ENCODE measurements around the gene TTBK1.

TTBK1 gene

GRCh38 chr6:43242908-43243663, at the start of gene TTBK1:
Gene TTBK1 (plus strand): TSS chr6:43243481. CDS start chr6:43246661, 3,180 bp downstream.
- DNase-seq, result no peak

- DNase-seq, result no peak
Measured at GRCh38 chr6:43193929-43194328, 49.4 kb upstream of the TTBK1 start.

GRCh38 chr6:43196337-43196736, 46.9 kb upstream of the TTBK1 start:
- no peak for DNase-seq

- DNase-seq, result no peak
Measured at GRCh38 chr6:43199912-43200311, 43.4 kb upstream of the TTBK1 start.

GRCh38 chr6:43200541-43200940, 42.7 kb upstream of the TTBK1 start:
- DNase-seq, result no peak

- DNase-seq, result no peak
Measured at GRCh38 chr6:43202451-43202850, 40.8 kb upstream of the TTBK1 start.

DNA sequence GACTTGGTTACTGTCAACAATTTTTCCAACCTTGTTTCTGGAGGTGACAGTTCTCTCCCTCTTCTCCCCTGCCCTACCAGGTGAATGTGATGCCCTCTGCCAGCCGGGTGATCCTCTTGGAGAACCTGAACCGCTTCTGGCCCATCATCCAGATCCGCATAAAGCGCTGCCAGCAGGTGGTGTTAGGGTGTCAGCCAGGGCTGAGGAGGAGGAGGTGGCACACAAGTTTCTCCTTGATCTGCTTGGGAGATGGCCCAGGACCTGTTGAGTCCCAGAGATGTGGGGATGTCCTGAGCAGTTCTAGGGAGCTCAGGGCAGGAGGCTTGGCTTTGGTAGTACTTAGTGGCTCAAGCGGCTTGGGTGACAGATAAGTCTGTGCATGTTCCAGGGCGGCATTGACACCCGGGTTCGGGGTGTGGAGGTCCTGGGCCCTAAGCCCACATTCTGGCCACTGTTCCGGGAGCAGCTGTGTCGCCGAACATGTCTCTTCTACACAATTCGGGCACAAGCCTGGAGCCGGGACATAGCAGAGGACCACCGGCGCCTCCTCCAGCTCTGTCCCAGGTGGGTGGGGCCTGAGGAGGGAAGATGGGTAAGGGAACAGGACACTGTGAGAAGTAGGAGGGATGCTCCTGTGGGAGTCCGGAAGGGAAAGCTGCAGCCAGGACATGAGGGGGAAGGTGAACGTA, 40.1 kb upstream of the TTBK1 start:
- no peak for DNase-seq

DNA sequence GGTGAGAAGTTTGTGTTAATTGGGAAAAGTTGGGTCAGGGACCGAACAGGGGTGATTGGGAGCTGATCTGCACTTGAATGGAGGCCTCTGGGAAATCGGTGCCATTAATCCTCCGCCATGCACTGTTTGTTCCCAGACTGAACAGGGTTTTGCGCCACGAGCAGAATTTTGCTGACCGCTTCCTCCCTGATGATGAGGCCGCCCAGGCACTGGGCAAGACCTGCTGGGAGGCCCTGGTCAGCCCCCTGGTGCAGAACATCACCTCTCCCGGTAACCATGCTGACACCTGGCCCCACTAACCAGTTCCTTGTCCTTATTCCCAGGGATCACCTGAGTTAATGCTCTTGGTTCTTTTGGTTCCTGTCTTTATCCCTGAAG, 39.6 kb upstream of the TTBK1 start:
- DNase-seq, result no peak

- DNase-seq, result no peak
Measured at GRCh38 chr6:43204271-43205105, 38.8 kb upstream of the TTBK1 start.

- DNase-seq, result no peak
Measured at GRCh38 chr6:43205849-43206248, 37.4 kb upstream of the TTBK1 start.

DNA sequence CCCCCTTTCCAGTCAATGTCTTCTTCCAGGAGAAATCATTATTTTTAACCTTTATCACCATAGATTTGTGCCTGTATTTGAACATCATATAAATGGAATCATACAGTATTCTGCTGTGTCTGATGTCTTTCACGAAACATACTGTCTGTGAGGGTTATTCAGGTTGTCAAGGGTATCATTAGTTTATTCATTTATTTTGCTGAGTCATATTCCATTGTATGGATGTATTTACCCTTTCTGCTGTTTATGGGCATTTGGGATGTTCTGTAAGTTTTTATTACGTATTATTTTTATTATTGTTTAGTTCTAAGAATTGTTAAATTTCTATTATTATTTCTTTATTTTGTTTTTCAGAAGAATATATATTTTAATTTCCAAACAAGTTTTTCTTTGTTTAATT, 36.0 kb upstream of the TTBK1 start:
- no peak for DNase-seq

GRCh38 chr6:43211955-43212354, 31.3 kb upstream of the TTBK1 start:
- DNase-seq, result no peak

DNA sequence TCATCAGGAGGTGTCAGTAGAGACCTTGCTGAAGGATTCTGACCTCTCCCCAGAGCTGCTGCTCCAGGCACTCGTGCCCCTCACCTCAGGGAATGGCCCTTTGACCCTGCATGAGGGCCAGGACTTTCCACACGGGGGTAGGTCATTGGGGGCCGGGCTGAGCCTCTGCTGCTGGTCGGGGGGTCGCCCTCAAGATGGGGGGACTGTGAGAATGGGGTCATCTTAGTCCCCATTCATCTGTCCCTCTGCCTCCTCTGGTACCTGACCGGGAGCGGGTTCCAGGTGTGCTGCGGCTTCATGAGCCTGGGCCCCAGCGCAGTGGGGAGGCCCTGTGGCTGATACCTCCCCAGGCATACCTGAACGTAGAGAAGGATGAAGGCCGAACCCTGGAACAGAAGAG, 29.9 kb upstream of the TTBK1 start:
- no peak for DNase-seq

- no peak for DNase-seq
Measured at GRCh38 chr6:43215066-43215465, 28.2 kb upstream of the TTBK1 start.

DNA sequence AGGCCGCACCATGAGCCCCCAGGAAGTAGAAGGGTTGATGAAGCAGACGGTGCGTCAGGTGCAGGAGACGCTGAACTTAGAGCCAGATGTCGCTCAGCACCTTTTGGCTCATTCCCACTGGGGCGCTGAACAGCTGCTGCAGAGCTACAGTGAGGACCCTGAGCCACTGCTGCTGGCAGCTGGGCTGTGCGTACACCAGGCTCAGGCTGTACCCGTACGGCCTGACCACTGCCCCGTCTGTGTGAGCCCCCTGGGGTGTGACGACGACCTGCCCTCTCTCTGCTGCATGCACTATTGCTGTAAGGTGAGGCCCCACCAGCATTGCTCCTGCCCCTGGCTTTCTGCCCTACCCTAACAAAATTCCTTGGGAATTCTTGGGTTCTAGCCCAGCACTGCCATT, 27.1 kb upstream of the TTBK1 start:
- DNase-seq, result no peak

DNA sequence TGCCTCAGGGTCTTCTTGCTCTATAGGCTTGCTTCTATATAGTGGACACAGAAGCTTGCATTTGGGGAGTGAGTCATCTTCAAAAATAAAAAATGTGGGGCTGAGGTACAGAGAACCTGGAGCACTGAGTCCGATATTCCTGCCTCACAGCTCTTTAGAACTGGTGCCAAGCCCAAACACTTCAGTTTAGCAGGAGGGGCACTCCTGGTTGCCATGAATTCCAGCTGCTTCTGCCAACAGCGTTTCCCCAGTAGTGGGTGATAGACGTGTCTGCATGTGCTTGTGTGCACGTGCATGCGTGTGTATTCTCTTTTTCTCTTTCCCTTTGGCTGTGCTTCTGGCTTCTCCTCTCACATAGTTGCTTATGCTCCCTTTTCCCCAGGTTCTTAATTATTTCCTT, 25.9 kb upstream of the TTBK1 start:
- DNase-seq, result no peak

- no peak for DNase-seq
Measured at GRCh38 chr6:43219119-43219518, 24.2 kb upstream of the TTBK1 start.

DNA sequence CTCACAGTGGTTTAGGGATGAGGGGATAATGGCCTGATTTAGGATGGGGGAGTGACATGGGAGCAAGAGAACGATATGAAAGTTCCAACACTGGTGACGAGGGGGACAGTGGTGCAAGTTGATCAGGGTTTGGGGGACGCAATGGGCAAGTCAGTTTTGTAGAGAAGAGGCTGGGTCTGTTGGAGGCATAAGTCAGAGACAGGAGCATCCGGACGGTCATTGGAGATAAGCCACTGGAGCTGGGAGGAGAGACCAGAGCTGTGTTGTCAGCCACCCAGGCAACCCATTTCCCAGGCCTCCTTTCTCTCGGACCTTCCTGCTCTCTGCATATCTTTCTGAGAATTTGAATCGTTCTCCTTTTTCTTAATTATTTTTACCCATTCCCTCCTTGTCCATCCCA, 23.5 kb upstream of the TTBK1 start:
- DNase-seq, result no peak

DNA sequence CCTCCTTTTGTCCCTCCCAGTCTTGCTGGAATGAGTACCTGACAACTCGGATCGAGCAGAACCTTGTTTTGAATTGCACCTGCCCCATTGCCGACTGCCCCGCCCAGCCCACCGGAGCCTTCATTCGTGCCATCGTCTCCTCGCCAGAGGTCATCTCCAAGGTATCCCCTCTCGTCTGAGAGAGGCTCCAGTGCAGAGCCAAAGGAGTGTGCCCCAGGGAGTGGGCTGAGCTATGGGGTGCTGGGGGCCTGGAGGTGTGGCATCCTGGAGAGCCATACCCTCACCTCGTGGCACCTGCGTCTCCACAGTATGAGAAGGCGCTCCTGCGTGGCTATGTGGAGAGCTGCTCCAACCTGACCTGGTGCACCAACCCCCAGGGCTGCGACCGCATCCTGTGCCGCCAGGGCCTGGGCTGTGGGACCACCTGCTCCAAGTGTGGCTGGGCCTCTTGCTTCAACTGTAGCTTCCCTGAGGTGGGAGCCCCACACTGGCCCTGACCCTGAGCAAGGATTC, 22.8 kb upstream of the TTBK1 start:
- no peak for DNase-seq

- DNase-seq, result no peak
Measured at GRCh38 chr6:43221046-43221972, 22.0 kb upstream of the TTBK1 start.

DNA sequence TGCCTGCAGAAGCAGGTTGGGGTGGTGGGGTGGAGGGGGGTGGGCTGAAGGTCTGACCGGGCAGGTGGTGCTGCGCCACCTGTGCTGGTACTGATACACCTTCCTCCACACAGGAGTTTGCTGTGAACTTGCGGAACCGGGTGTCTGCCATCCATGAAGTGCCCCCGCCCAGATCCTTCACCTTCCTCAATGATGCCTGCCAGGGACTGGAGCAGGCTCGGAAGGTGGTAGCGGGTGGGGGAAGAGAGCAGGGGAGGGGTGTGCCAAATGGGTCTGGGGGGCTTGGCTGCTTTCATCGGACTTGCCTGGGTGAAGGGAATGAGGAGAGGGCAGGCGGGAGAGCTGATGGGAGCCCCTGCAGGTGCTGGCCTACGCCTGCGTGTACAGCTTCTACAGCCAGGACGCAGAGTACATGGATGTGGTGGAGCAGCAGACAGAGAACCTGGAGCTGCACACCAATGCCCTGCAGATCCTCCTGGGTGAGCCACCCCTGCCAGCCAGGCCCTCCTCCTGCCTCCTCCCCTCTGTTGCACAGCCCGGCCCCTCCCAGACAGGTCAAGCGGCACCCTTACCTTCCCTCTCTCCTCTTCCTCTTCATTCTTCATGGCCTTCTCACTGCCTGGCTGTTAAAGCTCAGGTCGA, 20.7 kb upstream of the TTBK1 start:
- no peak for DNase-seq

- no peak for DNase-seq
Measured at GRCh38 chr6:43223175-43223574, 20.1 kb upstream of the TTBK1 start.

Data from right hindlimb (tissue), 1 donor.